HG03139 (cell line): Measurements from ENCODE around the gene FCHSD2.
"Not testable (repeated sequence)": the region's sequence is repeated elsewhere in the genome, so short reads cannot be mapped to it uniquely, and the experiment has no call there.

Source experiments
- ATAC-seq: cut with Tn5 transposase; IDR thresholded peaks from one replicate; pipeline ENCODE4 v1.9.1; 2021; ENCODE audit not compliant: unreplicated experiment

The FCHSD2 gene

DNA sequence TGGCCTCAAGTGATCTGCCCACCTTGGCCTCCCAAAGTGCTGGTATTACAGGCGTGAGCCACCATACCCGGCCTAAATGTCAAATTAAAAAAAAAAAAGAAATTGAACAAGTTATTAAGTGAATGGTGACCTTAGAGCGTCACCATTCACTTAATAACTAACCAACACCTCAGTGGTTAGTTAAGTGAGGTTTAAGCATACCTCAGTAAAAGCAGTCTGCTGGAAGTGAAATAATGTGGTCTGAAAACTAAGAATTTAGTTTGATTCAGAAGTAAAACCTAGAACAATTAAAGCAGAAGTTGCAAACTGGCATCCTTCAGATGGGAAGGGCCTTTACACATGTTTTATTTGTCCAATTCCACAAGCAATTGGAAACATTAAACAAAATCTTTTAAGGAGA, 71.5 kb downstream of the FCHSD2 start:
- ATAC-seq, result no peak

DNA sequence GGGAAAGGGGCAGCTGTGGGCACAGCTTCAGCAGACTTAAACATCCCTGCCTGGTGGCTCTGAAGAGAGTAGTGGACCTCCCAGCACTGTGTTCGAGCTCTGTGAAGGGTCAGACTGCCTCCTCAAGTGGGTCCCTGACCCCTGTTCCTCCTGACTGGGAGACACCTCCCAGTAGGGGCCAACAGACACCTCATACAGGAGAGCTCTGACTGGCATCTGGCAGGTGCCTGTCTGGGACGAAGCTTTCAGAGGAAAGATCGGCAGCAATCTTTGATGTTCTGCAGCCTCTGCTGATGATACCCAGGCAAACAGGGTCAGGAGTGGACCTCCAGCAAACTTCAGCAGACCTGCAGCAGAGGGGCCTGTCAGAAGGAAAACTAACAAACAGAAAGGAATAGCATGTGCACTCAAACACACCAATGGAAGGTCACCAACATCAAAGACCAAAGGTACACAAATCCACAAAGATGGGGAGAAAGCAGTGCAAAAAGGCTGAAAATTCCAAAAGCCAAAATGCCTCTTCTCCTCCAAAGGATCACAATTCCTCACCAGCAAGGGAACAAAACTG, 80.2 kb downstream of the FCHSD2 start:
- ATAC-seq, result not testable (repeated sequence)

DNA sequence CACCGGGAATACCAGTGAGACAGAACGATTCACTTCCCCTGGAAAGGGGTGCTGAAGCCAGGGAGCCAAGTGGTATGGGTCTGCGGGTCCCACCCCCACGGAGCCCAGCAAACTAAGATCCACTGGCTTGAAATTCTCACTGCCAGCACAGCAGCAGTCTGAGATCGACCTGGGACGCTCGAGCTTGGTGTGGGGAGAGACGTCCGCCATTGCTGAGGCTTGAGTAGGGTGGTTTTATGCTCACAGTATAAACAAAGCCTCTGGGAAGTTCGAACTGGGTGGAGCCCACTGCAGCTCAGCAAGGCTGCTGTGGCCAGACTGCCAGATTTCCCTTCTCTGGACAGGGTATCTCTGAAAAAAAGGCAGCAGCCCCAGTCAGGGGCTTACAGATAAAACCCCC, 80.7 kb downstream of the FCHSD2 start:
- ATAC-seq, result not testable (repeated sequence)

DNA sequence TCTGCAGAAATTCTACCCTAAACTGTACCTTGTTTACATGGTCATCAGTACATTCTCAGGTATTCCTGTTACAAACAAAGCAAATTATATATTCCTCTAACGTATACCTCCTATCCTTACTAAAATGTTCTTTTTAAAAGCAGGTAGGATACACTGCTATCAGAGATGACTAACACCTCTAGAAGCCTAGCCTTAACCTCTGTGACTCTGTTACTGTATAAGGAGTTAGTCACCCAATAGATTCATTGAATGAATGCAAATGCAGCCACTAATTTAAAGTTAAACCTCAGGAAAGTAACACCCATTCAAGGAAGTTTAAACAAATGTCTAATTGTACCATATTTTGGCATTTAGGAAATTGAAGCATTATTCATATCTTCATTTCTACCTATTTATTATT, 82.2 kb downstream of the FCHSD2 start:
- no peak for ATAC-seq

DNA sequence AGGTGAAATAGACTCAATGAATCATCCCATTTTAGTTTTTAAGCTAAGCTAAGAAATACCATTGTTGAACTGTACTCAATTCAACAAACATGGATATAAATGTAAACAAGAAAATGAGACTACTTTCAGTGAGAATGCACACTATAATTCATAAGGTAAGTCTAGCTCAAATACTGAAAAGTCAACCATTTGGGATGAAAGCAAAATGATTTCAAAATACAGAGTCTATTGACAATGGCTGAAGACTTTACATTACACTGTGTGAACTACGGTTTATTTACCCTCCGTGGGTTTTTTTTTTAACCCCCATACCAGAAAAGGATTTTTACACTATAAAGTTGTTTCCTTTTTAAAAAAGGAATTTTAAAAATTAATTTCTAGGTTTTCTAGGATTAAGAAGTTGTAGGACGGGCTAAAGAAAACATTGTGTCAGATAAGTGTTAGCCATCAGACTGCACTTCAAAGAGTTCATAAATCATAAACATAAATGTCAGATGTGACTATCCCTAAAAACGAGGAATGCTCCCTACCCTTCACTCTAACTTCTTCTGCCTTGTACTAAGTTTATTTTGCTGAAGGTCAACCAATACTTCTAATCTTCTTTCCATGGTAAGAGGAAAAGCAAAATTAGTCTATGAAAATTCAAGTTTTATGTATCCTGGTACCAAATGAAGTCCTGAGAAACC, 83.0 kb downstream of the FCHSD2 start:
- ATAC-seq, result no peak

DNA sequence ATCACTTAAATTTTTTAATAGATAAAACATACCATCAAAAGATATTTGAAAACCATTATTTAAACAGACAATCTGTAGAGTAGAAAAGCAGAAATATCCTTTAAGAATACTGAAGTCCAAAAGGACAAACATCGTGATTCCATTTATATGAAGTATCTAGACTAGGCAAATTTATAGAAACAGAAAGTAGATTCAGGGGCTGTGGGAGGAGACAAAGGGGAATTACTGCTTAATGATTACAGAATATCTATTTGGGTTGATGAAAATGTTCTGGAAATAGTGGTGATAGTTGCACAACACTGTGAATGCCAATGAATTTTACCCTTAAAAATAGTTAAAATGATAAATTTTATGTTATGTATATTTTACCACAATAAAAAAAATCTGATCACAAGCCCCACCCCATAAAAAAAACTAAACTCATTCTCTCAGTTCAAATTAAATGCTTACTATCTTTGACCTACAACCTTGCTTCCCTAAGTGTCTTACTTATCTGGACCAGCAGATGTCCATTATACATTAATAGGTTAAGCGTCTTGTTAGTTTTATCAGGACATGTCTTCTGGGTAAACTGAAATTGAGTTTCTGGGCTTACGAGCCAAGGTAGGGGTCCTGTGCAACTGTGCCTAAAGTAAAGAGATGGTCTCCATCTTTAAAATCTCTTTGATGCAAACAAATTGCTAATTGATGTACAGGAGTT, 86.3 kb downstream of the FCHSD2 start:
- ATAC-seq, result no peak

DNA sequence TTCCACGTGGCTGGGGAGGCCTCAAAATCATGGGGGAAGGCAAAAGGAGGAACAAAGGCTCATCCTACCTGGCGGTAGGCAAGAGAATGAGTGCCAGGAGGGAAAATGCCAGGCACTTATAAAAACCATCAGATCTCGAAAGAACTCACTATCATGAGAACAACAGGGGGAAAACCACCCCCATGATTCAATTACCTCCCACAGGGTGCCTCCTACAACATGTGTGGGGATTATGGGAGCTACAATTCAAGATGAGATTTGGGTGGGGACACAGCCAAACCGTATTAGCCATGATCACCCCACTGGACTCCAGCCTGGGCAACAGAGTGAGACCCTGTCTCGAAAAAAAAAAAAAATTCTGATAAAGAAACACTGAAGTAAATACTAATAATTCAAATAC, 87.1 kb downstream of the FCHSD2 start:
- no peak for ATAC-seq

DNA sequence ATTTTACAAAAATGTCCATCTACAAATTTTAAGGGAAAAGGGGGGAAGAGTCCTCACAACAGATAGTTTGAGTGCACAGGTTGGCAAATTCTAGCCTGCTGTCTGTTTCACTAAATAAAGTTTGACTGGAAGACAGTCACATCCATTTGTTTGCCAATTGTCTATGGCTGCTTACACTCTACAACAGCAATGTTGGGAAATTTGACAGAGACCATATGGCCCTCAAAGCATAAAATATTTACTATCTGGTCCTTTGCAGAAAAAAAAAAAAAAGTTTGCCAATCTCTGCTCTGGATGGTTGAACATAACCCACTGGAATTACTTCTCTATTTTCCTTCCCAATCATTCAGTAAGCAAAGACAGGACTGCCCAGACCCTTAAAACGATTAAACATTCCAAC, 88.2 kb downstream of the FCHSD2 start:
- ATAC-seq, result no peak

DNA sequence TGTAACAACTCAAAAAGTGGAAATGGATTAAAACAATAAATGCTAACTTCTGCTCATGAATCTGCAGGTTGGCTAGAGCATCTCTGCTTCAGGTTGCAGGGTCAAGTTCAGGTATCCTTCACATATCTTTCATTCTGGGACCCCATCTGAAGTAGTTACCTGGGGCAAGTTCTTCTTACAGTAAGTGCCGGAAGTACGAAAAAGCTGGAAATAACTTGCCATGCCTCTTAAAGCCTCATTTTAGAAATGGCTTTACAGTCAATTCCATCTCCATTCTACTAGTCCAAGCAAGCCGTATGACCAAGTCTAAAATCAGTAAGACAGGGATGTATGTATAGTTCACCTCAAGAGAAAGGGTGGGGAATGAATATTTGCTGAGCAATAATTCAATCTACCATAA, 93.7 kb downstream of the FCHSD2 start:
- ATAC-seq, result no peak

DNA sequence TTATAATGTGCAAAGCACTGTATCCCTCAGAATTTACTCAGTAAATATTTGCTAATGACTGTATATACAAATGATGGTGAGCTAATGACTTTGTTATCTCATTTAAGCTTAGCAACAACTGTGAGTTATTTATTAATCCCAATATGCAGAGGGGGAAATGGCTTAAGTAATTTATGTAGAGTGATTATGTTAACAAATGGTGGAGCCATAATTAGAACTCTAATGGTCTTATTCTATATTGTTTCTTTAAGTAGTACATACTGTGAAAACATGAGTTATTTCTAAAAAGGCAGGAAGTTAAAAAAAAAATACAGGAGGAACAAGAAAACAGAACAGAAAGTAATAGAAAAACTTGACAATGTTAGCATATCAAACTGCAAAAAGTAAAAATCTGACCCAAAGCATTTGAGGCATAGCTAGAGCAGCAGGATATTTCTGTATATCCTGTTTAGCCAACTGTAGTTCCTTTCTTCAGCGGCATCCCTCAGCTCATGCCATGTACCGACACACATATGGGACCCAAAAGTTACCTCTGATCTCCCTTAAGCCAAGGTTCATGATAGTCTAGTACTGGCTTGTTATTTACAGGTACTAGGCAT, 94.2 kb downstream of the FCHSD2 start:
- peak; percentile 75 for ATAC-seq

DNA sequence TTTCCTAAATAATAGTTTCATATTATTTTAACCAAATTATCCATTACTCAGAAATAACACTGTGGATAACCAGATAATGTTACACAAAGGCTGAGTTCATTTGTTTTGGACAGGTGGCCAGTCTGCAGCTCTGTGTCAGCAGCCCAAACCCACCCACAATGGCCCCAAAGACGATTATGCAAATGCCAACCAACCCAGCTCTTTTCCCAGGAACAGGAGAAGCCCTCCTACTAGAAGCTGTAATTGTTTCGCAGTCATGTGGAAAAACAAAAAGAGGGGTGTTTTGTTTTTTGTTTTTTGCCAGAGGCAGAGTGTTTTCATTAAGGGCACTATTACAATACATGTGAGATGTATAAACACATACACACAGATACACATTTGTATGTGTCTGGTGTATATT, 102.1 kb downstream of the FCHSD2 start:
- ATAC-seq, result no peak

DNA sequence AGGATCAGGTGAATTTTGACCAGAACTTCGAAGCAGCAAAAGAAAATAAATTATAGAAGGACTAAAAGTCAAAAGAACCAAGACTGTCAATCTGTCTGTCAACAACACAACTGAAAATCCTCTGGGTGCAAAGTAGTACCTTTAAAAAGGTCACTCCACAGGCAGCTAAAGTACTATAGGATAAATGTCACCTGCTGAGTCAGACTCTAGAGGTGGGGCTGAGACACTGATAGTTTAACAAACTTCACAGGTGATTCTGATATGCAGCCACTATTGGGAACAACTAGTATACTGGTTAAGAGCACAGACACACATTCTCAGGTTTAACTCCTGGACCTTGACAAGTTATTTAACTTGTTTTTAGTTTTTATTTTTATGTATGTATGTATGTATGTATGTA, 107.3 kb downstream of the FCHSD2 start:
- ATAC-seq, result no peak

DNA sequence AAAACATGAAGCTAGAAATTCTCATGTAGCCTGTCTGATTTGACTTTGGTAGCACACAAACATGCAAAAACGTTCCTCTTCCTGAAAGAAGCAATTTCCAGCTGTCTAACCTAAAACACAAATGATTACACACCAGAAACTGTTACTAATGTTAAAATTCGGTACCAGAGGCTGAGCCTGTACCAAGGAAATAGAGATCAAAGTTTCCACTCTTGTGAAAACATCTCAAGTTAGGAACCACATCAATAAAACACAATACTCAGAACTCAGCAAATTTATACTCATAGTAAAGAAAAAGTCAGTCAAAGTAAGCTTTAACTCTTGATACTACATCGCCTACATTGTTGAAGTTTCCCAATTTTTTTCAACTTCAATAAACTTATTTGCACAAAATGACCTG, 107.8 kb downstream of the FCHSD2 start:
- no peak for ATAC-seq

DNA sequence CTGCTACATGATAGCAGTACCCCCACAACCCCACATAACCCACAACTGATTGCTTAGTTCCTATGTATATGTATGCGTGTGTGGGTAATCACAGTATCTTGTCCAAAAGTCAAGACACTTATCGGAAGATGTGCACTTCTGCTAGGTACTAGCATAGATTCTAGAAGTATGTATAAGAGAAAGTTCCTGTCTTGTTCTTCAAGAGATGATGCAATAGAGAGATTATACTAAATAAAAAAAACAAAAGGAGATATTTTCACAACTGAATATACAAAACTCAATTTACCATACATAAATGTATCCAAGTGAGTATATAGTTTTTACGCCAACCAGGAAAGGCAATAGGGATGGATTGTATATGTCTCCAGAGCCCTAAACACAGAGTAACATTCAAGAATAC, 112.0 kb downstream of the FCHSD2 start:
- no peak for ATAC-seq

DNA sequence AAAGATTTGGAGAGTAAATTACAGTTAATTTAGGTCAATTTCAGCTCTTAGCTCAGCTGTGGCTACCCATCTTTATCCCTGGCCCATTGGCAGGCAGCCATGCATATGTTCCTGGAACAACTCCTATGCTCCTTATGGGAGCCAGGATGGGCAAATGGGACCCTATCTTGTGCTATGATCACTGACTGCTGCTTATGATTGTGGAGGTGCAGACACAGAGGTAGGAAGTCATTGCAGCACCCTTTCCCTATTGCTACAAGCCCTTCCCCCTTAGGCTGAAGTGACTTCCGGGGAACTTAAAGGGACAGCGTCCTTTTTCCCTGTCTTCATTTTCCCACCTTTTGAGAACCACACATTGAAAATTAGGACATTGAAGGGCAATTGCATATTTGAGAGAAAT, 112.7 kb downstream of the FCHSD2 start:
- no peak for ATAC-seq

DNA sequence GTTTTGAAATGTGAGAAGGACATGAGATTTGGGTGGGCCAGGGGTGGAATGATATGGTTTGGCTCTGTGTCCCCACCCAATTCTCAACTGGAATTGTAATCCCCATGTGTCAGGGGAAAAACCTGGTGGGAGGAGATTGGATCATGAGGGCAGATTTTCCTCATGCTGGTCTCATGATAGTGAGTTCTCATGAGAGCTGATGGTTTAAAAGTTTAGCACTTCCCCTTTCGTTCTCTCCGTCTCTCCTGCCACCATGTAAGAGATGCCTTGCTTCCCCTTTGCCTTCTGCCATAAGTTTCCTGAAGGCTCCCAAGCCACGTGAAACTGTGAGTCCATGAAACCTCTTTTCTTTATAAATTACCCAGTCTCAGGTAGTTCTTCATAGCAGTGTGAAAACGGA, 113.5 kb downstream of the FCHSD2 start:
- no peak for ATAC-seq

DNA sequence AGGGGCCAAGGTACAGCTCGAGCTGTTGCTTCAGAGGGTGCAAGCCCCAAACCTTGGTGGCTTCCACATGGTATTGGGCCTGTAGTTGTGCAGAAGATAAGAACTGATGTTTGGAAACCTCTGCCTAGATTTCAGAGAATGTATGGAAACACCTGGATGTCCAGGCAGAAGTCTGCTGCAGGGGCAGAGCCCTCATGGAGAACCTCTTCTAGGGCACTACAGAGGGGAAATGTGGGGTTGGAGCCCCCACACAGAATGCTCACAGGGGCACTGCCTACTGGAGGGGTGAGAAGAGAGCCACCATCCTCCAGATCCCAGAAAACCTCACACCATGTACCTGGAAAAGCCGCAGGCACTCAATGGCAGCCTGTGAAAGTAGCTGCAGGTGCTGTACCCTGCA, 114.3 kb downstream of the FCHSD2 start:
- not testable (repeated sequence) for ATAC-seq

DNA sequence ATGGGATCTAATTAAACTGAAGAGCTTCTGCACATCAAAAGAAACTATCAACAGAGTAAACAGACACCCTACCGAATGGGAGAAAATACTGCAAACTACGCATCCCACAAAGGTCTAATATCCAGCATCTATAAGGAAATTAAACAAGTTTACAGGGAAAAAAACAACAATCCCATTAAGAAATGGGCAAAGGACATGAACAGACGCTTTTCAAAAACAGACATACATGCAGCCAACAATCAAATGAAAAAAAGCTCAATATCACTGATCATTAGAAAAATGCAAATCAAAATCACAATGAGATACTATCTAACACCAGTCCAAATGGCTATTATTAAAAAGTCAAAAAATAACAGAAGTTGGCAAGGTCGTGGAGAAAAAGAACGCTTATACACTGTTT, 117.5 kb downstream of the FCHSD2 start:
- no peak for ATAC-seq

DNA sequence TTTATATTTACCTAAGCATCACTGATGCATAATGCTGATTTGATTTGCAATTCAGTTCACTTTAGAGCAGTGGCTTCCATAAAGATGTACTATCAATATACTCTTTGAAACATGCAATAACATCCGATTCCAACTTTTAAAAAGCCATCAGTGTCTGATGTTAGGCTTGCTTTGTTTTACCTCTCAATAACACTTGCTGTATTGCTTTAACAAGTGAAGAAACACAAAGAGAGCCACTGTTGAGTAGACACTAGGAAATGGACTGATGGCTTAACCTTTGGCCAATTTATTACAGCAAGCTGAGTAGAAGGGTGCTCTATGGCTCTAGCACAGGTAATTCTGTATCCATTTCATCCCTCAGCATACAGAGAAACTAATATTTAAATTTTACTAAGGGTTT, 122.1 kb downstream of the FCHSD2 start:
- ATAC-seq, result no peak

DNA sequence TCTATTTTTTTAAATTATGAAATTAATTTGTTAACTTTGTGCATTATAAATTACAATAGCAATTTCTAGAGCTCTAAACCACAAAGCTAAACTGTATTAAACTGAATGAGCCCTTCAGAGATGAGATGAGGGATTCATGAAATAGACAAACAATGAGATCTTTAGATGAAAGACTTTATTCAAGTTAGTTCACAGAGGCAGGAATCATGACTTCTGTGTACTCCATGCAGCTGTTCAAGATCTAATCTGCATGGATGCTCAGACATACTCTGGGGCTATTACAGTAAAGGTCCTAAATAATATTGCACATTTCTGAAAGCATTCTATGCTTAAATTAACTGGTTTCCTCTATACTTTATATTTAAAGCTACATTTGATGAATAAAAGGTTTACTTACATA, 122.7 kb downstream of the FCHSD2 start:
- ATAC-seq, result no peak

DNA sequence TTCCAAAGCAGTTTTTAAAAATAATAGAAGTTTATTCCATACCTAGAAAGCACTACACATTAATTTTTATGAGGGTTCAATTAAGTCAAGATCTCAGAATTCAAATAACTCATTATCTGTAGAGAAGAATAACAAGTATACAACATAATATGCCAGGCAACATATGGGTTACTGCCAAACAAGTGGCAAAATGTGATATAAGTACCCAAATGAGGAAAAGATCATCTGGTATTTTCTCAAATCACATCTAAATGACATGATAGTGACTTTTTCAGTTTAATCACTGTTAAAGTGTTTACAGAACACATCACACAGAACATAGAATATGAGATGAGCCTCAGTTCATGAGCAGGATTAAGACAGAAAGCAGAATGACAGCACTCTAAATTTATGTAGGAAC, 123.3 kb downstream of the FCHSD2 start:
- no peak for ATAC-seq
